Breast epithelium (tissue), 3 donors: ENCODE measurements around the gene GKN1.

ENCODE experiments used
- CTCF ChIP-seq, 3 donors: fragments of 450-650 bp; IDR thresholded peaks; one replicate each; pipeline ENCODE4 v1.5.1; 2016 to 2017; ENCODE audit warnings: antibody characterized with exemption in 3 of 3, mild to moderate bottlenecking in 3 of 3, moderate library complexity in 3 of 3
- POLR2A ChIP-seq: fragments of 450-650 bp; IDR thresholded peaks from one replicate; pipeline ENCODE4 v1.6.1; 2016; ENCODE audit warnings: antibody characterized with exemption, mild to moderate bottlenecking, moderate library complexity
- POLR2AphosphoS5 ChIP-seq, 3 donors: sonication (generic); formaldehyde crosslinking; IDR thresholded peaks; one replicate each; pipeline ENCODE4 v1.6.1; 2017; ENCODE audit warnings: antibody characterized with exemption in 3 of 3

DNA sequence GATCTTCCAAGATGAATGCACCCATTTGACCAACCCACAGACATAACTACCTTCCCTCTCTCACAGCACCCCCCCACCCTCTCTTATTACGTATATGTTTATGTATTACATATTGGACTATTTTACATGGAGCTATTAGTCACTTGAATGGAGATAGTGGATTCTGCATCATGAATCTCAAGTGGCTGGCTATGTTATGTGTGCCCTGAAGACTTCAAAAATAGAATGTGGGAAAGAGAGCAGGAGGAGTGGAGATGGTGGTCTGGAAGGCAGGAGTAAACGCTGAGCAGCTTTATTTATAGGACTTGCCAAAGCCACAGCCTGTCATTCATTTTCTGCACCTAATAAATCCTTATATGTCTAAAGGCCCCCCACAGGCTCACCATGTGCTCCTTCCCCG, 43.4 kb downstream of the GKN1 start:
- TF ChIP-seq CTCF (IDR thresholded peaks at IDR 0.05) (no peak), POLR2AphosphoS5 (IDR thresholded peaks at IDR 0.05) (no peak), POLR2A (no peak)
